Glomerular visceral epithelial cell (primary cell): ENCODE measurements around the gene VSIG10L.

Experiments used
- DNase-seq: peaks from one replicate; pipeline ENCODE4 v3.0.0-alpha.2; 2016; ENCODE audit errors: extremely low spot score

Gene VSIG10L

DNA sequence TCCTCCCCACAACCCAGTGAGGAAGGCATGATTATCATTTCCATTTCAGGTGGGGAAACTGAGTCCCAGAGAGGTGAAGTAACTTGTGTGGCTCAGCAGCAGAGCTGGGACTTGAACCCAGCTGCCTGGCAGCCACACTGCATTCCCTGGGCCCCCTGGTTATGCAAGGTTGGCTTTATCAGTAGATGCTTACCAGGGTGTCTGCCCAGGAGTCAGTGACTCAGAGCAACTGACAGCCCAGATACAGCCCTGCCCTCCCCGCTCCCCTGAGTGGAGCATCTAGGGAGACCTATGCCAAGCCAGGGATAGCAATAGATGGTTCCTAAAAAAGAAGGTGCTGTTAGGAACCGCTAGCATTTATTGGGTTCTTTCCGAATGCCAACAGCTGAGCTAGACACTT lies 24.6 kb downstream of the VSIG10L start:
- DNase-seq = no peak

DNA sequence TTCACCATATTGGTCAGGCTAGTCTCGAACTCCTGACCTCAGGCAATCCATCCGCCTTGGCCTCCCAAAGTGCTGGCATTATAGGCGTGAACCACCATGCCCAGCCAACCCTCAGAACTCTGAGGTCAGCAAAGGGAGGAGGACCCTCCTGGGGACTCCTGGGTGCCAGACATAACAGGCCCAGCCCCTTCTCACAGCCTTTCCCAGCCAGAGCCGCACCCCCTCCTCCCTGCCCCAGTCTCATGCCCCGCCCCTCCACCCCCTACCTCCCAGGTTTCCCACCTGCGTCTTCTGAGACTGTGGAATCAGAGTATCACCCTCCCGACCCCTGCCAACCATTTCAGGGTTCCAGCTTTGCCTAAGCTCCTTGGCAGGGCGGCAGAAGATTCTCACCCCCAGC lies 25.3 kb downstream of the VSIG10L start:
- no peak for DNase-seq

DNA sequence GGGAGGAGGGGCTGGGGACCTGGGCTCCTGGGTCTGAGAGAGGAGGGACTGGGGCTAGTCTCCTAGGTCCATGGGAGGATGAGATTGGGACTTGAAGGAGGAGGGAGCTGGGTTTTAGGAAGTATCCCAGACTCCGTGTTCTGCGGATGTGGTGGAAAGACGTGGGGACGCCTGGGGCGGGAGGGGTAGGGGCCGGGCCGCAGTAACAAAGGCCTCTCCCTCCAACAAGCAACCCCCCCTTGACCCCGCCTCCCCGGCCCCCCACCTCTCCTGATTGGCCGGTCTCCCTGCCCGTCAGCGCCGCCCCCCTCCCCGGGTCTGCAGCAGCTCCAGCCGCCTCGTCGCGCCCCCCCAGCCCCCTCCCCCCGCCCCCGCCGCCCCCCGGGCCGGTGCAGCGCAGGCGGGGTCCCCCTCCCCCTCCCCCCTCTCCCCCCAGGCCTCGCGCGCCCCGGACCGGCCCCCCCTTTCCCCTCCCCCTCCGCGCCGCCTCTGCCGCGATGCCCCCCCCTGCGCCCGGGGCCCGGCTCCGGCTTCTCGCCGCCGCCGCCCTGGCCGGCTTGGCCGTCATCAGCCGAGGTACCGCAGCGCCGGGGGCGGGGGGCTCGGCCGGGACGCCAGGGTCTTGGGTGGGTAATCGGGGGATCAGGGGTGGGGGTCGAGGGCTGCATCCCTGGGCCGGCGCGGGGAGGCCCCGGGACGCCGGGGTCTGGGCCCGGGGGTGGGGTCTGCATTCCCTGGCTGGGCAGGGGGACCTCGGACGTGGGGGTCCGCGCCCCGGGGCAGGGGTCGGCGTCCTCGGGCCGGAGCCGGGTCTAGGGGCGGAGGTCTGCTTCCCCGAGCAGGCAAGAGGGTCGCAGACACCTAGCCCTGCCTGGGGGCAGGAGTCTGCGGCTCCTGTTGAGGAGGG lies 30.3 kb downstream of the VSIG10L start, which contains the start of gene IGLON5:
IGLON5 (plus strand) TSS at position 294 of the 907 bp plus-strand sequence; CDS start at position 498, 204 bp downstream.
- no peak for DNase-seq

DNA sequence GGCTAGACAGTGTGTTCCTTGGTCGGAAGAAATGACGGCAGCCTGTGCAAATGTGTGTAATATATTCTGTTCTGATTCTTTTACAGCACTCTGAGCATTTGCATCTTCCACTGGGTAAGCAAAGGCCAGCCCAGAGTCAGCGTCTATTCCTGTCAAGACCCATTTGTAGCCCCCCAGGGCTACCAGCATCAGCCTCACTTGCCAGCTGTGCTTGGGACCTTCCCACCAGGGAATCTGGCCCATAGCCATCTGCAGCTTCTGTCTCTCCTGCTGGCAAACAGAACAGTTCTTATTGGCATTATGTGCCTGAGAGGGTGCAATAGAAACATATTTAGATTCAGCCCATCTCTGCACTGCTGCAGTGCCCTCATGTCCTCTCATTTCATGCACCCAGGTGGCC lies 36.5 kb downstream of the VSIG10L start:
- no peak for DNase-seq

DNA sequence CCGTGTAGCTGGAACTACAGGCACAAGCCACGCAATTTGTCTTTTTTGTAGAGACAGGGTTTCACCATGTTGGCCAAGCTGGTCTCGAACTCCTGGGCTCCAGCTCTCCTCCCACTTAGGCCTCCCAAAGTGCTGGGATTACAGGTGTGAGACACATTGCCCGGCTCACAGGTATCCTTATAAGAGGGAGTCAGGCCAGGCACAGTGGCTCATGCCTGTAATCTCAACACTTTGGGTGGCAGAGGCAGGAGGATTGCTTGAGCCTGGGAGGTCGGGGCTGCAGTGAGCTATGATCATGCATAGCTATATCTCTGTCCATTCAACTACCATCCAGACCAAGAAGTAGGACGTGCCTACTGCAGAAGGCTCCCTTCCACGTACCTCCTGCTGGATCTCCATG lies 40.7 kb downstream of the VSIG10L start:
- DNase-seq = no peak

DNA sequence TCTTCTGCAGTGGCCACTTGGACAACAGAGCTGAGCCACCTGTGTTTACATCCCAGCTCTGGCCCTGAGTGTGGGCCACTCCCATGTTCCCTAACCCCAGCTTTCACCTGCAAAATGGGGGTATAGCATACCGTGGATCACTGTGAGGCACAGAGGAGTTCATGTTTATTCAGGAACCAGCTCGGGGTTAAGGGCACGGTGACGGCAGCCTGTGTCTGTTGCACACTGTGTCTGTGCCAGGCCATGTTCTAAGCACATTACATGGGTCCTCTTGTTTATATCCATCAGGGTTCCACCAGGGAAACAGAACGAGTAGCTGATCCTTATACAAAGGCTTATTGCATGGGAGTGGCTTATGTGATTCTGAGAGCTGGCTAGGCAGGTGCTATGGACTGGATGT lies 44.5 kb downstream of the VSIG10L start:
- no peak for DNase-seq

DNA sequence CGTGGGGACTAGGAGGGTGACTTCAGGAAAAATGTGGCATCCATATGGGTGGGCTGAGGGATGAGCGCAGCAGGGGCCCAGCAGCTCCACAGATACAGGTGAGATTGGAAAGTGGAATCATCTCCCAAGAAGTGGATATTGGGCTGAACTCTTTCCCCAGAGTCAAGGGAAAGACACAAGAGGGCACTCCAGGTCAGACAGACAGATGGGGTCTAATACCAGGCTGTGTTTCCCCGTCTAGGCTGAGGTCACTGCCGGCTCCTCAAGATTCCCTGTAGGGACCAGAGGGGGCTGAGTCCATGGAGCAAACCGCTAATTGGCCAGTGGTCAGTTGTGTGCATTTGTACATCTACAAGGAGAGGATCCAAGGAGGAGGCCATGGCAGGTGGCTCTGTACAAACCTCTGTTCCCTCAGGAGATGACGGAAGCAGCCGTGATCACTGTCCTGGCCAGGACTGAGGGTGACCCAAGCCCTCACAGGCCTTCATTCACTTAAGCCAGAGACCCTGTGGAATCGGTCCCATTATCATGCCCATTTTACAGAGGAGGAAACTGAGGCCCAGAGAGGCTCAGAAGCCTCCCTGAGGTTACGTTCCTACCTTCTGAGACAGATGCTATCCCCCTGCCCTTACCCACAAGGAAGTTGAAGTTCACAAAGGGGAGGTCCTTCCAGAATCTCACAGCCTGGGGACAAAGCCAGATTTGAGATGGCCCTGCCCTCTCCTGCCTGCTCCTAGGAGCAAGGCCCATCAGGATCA lies 45.4 kb downstream of the VSIG10L start:
- DNase-seq = no peak

DNA sequence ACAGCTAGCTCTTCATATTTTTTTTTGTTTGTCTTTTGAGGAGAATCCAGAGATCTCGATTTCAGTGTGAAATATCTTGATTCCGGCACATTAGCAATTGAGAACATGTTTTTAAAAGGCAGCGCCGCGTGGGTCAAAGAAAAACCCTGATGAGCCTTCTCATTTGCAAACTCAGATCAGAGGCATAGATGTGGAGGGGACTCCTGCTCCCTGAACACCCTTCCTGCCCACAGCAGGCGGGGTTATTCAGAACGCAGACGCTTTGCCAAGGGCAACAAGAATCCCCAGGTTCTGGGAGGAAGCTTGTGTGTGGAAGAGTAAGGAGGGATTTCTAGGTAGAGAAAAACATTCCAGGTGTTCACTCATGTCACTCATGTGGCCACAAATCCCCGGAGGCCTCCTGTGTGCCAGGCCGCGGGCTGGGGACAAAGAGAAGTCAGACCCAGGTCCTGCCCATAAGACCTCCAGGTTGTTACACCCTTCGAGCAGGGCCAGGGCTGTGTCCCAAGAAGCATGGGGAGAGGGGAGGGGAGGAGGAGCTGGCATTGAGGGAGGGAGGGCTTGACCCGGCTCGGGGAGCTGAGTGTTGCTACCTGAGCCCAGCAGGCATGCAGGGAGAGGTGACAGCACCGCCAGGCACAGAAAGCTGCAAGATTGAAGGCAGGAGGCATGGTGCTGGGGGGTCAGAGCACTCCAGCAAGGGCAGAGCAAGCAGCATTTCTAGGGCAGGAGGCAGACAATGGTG lies 46.4 kb downstream of the VSIG10L start:
- DNase-seq = no peak

DNA sequence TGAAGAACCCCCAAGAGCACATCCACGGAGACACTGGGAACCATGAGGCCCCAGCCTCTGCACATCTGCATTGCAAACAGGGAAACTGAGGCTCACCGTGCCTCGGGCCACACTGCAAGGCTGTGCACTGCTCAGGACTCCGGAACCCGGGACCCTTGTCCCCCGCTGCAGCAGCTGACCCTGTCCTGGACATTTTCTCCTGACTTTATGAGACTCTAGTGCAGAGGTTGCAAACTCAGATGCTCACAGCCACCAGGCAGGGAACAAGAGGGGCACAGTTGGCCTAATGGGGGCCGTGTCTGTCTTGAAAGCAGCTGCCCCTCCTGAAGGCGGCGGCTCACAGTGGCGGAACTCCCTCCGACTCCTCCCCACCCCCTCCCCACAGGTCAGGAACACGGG lies 47.0 kb downstream of the VSIG10L start:
- DNase-seq = no peak

DNA sequence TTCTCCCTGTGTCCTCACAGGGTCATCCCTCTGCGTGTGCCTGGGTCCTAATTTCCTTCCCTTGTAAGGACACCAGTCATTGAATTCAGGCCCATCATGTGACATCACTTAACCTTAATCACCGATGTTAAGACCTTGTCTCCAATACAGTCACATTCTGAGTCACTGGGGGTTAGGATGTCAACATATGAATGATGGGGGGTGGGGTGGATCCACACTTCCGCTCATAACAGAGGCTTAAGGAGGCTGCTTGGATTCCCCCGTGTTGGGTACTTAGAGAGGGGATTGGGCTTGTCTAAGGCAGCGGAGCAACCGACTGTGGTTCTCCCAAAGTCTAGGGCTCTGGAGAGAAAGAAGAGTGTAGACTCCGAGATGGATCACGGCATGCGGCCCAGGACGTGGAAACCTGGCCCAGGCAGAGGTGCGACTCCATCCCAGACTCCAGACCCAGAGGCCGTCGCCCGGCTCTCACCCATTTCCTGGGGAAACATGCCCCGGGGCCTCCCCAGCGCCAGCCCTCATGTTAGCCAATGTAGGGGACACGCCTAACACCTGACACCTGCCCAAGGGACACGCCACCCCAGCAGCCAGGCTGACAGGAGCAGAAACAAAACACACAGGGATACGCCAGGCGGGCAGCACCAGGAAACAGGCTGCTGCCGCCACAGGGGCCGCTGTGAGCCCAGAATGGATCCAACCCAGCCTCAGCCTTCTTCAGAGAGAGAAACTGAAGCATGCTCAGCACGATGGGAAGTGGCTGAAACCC lies 47.5 kb downstream of the VSIG10L start:
- no peak for DNase-seq

DNA sequence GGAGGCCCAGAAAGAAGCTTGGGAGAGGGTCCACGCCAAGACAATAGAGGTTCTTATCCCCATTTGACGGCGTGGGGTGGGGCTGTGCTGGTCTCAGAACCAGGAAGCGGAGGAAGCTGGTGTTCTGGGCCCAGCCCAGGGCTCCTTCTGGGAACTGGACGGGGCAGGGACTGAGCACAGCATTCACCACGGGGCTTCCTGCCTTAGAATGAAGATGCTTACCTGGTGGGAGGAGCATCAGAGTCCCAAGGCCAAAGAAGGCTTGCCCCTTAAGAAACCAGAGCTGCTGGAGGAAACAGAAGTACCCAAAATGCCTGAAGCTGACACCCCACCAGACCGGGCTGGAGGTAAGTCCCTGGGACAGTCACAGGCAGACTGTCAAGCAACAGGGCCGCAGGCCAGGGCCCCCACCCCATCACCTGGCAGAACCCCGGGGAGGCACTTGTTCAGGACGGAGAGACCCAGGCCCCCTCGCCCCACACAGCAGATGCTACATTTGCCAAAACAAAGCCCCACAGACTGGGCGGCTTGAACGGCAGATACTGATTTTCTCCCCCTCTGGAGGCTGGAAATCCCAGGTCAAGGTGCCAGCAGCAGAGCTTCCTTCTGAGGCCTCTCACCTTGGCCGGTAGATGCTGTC lies 48.2 kb downstream of the VSIG10L start:
- no peak for DNase-seq

DNA sequence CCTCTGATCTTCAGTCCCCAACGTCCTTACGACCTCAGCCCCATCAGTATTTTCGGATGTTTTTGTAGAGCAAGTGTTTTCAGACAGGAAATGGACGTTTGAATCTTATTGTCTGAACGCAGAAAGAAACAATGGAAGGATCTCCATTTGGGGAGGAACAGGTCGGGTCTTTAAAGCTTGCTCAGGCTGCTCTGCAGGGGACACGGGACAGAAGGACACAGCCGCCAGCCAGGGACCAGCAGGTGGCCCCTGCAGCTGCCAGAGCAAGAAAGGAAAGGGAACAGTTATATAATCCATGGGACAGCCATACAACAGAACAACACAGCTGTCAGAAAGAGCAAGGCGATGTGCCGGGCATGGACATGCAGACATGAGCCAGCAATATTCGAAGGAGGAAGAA lies 49.0 kb downstream of the VSIG10L start:
- no peak for DNase-seq

DNA sequence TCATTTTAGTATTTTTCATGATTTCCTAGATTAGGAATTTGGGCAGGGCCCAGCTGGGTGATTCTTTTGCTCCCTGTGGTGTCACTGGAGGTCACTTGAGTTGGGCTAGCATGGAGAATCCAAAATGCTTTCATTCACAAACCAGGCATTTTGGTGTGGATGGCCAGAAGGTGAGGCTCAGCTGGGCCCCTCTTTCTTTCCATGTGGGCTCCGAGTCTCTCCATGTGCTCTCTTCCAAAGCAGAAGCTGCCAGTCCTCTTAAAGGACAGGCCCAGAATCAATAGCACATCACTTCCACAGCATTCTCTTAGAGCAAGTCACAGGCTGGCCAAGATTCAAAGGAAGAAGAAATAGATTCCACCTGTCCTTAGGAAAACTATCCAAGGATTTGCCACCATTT lies 52.3 kb downstream of the VSIG10L start:
- DNase-seq = no peak

DNA sequence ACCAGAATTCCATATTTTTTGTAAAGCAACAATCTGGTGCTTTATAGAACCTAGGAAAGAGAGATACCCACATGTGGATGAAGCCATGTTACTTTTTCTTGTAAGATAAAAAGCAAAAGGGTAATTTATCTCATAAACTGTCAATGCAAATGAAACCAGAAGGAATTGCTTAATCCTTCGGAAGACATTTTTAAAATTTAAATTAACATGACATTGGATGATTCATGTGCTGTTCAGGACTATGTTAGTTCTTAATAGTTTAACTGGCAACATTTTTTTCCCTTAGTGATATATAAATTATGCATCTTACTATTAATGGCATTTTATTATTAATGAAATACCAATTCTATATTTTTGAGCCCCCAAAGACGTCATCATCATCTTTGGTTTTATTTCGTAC lies 56.3 kb downstream of the VSIG10L start:
- DNase-seq = no peak

DNA sequence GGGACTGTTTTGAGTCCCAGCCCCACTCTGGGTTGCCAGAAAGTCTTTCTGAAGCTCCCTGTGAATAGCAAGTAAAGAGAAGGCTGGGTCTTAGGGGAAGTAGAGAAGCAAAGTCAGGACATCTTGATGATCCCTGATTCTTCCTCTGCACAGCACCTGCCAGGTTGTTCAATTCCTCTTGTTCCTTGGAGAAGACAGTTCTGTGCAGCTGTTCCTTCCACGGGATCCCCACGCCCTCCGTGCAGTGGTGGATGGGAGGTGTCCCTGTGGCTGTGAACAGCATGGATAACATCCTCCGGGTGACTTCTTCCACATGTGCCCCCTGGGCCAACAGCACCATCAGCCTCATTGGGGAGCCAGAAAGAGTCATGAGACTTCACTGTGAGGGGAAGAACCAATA lies 59.6 kb downstream of the VSIG10L start:
- no peak for DNase-seq
